H1 (cell line): ENCODE measurements around the gene ATP11A. TPM values are rescaled to one million over a fixed set of nuclear protein-coding genes. Genes with fewer than 3 reads are reported as not detected.

Experiments
- EP300 ChIP-seq, 2 experiments: IDR thresholded peaks; 1 replicate in 1 of 2; 2 replicates in 1 of 2; pipeline ENCODE4 v1.6.1; 2011 to 2012; ENCODE audit warnings: low read depth in 2 of 2, low read length in 2 of 2, mild to moderate bottlenecking in 2 of 2, borderline replicate concordance in 1 of 2, inconsistent platforms in 1 of 2, moderate library complexity in 1 of 2
- POU5F1 ChIP-seq: IDR thresholded peaks from 2 replicates; pipeline ENCODE4 v1.6.1; 2011; ENCODE audit warnings: low read depth, mild to moderate bottlenecking, low read length, moderate library complexity
- SUZ12 ChIP-seq: fragments of 200-600 bp; sonication (generic); IDR thresholded peaks from 2 replicates; pipeline ENCODE4 v1.6.1; 2012; ENCODE audit warnings: mild to moderate bottlenecking, inconsistent platforms, low read length, moderate library complexity, mixed read lengths
- TCF12 ChIP-seq: IDR thresholded peaks from 2 replicates; pipeline ENCODE4 v1.6.1; 2011; ENCODE audit warnings: low read depth, mild to moderate bottlenecking, low read length
- polyA plus RNA-seq, 7 experiments: library from polyadenylated mRNA; depleted of rRNA in 3 of 7; stranded (reverse) in 5 of 7; unstranded in 2 of 7; fragments of >200 nt in 5 of 7; fragments of 200-250 nt in 2 of 7; gene quantifications; 1 replicate in 5 of 7; 2 replicates in 1 of 7; 4 replicates in 1 of 7; pipeline versions ENCODE4 v1.2.1 to v1.2.3, GENCODE V29; 2011 to 2013; ENCODE audit warnings: missing spikeins in 2 of 7, mixed read lengths in 2 of 7
- total RNA-seq: library from RNA; stranded (reverse); fragmentation: NEBNext Ultra II Directional; extraction: Animal tissue kit (Norgen Biotek cat#: 25700); gene quantifications from 2 replicates; pipeline ENCODE4 v1.2.1, GENCODE V29; 2021

The ATP11A gene
- total and polyA plus RNA-seq, 2 of the 8 experiments (the other 6 are each of a cell fraction or from before 2014, with no cell fraction given): 28.8 to 72.9 TPM

GRCh38 chr13:112854321-112854720, 164.5 kb downstream of the ATP11A start (continued):
- no peak for TF ChIP-seq SUZ12
- TF ChIP-seq EP300 (IDR thresholded peaks at IDR 0.05; ENCODE audit: borderline replicate concordance in 1 of 2, low read depth in 2 of 2, low read length in 2 of 2): no peak
- no peak for TF ChIP-seq POU5F1
- TF ChIP-seq TCF12: no peak
- TF ChIP-seq, all 59 proteins: peak for 0
